Measurements from ENCODE around the gene RIMS3.
"Not testable (repeated sequence)": the region's sequence is repeated elsewhere in the genome, so short reads cannot be mapped to it uniquely, and the experiment has no call there.

Gene RIMS3

DNA sequence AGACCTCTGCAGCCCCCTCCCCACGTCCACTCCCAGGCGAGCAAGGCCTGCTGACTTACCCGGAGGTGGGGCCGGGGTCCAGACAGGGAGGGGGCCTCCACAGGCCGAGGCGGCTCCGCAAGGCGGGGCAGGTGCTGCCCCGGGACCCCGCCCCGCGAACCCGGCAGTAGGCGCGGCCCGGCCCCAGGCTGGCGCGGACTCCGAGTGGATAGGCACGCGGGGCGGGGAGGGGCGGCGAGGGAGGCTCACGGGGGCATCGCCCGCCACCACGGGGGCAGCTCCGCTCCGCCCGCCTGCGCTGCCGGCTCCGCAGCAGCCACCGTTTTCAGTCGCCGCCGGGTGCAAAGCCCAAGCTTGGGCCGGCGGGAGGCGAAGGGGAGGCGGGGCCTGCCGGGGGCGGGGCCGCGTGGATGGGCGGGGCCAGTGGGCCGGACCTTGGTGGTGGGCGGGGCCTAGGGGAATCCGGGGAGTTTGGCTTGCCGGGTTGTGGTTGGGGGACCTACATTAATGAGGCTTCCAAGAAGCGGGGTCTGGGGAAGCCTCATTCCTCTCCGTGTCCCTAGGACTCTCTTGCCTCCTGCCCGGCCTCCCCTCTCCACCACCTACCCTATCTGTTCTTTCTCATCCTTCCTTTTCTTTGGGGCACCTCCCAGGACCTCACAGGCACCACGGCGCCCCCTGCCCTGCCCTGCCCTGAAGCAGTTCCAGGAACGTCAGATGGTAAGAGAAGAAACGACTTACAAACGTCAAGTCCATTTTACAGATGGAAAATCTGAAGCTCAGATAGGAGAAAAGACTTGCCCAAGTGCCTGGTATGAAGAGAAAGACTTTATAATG is at the start of gene RIMS3:
Gene RIMS3, minus strand, starts transcription at position 348 of the 837 bp plus-strand sequence. CDS start 23,757 bp downstream, outside the sequence.
- DNase-seq (ENCODE audit: low spot score), result peak; percentile 81

DNA sequence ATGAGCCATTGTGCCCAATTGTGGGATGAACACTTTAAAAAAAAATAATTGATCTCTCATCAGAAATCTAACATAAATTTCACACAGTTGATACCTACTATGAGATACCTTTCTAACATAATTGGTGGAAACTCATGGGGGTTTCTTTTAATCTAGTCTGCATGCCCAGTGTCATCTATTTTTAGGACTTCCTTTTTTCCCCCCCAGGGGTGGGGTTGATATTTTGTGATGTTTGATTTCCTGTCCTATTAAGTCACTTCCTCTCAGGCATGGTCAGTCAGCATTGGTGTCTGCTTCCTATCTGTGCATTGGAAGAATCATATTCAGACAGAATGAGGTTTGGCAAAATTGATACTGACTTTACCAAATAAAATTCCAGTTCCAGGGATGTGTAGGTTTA is 47.5 kb upstream of the RIMS3 start:
- DNase-seq (ENCODE audit: low spot score), result peak; percentile 31

DNA sequence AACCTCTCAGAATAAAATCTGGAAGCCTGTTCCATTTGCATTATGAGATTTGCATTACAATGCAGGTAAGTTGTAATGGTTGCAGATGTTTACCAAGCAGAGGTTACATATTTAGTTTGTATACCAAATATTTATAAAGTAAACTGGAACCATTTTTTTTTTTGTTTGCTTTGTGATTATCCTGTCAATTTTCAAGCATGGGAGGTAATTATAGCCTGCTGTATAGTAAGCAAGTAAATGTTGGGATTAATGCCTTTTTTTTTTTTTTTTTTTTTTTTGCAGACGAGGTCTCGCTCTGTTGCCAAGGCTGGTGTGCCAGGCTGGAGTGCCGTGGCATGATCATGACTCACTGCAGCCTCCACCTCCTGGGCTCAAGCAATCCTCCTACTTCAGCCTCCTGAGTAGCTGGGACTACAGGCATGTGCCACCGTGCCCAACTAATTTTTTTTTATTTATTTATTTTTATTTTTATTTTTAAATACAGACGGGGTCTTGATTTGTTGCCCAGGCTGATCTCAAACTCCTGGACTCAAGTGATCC is 47.0 kb upstream of the RIMS3 start:
- DNase-seq (ENCODE audit: low spot score), result no peak

DNA sequence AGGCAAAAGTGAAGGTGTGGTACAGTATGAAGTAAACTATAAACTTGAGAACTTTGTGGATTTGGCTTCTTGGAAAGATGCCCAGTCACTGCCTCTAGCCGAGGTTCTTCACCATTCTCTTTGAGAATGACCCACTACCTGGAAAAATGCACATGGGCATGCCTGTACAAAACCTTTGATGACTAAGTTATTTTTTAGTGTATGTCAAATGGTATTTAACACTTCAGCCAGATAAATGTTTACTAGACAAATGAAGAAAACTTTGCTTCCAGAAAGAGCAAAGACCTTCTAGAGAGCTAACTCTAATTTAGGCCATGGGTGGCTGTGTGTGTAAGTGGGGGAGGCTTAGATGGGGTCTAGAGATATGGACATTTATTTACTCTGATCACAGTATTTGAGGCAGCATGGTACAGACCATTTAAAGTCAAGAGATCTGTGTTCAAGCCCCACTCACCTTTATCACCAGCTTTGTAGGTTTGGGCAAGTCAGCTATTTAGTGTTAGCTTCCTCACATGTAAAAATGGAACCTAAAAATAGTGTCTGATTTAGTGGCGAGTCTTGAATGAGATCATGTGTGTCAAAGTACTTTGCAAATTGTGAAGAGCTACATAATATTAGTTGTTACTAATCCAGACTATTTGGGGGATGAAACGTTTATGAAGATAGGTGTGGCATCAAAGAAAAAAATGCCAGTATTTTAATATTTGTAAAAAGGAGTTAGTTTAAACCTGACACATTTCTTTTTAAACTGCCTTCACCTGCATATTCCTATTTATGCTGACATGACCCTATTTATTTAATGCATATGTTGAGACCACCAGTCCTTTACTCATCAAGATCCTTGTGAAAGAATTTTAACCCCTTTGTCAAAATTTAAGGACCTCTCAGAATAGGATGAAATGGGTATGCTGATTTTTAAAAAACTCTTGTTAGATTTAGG is 46.3 kb upstream of the RIMS3 start:
- DNase-seq (ENCODE audit: low spot score), result no peak

DNA sequence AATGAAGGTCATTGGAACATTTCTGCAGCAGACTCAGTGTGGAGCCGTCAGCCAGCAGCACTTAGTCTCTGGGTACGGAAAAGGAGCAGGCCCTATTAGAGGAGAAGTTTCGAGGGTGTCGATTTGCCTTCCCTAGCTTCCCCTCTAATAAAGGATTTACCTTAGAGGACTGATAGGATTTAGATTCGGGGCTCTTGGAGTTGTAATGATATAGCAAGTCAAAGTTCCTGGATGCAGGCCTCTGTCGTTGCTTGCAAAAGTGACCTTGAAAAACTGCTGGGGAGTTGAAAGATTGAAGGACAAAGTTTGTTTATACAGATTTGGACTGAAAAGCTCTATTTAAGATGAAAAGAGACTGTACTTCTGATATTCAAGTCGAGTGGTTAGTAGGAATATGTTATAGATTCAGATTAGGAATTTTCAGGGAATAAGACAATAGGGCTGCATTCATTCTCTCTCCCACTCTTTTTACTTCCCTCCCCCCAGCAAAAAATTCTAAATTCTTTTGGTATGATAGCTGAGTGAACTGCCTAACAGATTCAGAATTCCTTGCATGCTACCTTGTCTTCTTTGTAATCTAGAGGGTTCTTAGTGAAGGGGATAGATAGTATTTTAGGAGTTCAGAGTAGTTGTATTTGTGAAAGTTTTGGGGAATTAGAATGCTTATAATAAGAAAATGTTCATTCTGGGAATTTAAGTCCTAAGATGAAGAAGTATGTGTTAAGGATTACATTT is 45.3 kb upstream of the RIMS3 start:
- DNase-seq (ENCODE audit: low spot score), result no peak

DNA sequence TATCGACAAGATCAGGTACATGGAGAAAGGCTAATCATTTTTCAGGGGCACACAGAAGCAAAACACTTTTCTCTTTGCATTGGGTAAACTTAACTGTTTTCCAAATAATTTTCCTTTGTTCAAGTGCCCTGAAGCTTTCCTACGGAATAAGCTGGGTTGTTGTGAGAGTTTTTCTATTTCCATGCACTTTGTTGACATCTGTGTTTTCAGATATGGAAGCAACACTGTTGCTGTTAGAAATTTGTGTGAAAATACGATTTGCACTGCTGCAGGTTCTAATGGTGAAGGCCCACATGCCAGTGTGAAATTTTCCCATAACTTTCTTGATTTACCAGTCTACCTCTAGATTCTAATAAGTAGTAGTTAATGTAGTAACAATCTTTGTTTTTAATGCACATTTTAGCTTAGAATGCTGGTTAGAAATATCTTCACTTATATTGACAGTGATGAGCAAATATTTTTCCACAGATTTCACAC is 44.4 kb upstream of the RIMS3 start:
- DNase-seq (ENCODE audit: low spot score), result no peak

DNA sequence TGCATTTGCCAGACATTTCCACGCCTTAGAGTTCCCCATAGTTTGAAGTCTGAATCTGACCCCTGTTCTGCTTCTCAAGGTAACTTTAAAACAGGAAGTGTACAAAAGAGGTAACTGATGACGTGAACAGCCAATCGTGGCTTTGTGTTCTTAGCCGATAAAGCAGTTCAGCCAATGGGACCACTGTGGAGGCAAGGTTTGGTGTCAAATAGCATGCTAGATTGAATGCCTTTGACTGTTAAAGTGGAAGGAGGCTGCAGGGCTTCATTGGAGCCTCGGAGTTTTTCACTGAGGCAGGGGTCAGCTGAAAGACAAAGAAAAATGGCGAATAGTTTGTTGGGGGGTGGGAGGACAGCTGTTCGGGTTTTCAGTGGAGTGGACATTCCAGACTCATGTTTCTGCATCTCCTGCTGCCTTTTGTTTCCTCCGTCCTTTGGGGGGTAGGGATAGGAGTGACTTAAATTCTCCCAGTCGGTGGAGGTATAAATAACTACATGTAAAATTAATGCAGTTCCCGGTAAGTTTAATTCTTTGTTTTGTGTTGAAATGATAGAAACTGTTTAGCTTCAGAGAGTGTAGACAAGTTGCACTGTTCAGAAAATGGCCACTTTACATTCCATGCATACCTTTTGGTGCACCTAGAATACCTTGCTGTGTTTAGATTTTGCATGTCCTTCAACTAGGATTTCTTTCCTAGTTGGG is 43.8 kb upstream of the RIMS3 start:
- DNase-seq (ENCODE audit: low spot score), result peak; percentile 74

DNA sequence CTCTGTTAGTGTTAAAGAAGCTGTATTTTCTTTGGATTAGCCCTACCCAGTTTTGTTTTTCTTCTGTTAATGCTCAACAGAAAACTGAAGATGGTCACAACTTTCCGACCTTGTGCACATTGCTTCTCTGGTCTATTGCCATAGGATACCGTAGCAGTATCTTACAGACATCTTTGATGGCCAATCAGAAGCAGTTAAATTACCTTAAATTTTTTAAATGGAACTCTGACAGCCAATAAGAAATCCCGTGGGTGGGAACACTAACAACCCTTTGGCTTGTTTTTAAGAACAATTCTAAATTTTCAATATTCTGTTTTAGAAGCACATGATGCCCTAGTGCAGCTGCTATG is 43.2 kb upstream of the RIMS3 start:
- DNase-seq (ENCODE audit: low spot score), result peak; percentile 22

DNA sequence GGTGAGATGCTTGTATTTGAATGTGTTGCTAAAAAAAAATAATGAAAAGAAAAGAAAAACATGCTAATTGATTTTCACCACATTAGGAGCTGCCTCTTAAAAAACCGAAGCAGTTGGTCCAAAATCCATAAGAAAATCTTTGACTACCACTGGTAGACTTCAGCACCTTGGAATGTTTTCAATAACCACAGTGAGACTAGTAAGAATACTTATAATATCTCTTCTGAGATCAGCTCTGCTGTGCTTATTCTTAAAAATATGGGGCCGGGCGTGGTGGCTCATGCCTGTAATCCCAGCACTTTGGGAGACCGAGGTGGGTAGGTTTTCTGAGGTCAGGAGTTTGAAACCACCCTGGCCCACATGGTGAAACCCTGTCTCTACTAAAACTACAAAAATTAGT is 41.1 kb upstream of the RIMS3 start:
- DNase-seq (ENCODE audit: low spot score), result no peak

DNA sequence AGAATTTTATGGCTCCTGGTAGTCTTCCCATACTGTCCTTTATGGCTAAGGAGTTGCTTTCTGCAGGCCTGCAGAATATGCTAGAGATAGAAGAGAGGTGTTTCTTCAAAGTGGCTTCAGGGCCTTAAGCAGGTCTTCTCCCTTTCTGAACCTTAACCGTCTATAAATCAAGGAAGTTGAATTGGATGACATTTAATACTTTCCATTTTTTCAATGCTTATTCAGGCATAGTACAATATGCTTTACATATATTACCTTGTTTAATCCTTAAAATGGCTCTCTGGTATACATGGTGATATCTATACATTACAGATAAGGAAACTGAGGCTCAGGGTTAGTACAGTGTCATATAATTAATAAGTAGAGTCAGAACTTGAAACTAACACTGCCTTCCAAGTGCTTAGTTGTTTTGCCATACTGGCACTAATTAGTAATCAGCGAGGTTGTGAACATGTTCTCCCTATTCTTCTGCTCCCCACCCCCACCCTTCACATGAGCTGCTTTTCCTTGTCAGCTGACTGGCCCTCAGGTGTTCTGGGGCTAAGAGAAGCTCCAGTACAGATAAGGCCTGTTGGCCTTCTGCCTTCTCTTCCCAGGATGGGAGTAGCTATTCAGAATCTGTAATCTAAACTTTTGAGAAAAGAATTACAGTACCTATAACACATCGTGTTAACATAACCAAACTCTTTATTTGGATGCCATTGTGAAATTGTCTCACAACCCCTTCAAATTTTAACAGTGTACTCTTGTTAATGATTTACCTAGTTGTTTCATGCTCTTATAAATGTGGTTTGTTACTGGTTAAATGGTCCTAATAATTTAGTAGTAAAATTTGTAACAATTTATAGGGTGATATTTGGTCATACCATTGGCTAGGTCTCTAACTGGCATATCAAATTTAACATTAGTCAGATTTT is 39.6 kb upstream of the RIMS3 start:
- DNase-seq (ENCODE audit: low spot score), result no peak

DNA sequence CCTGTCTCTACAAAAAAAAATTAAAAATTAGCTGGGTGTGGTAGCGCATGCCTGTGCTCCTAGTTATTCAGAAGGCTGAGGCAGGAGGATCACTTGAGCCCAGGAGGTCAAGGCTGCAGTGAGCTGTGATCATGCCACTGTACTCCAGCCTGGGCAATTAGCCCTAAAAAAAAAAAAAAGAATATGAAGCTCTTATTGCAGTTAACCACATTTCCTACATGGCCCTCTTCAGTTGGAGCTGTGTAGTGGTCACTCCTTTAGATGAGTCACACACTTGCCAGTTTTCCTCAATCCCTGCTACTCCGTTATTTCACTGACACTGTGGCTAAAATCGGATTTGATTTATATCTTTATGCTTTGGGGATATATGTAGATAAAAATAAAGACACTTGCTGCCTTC is 37.8 kb upstream of the RIMS3 start:
- DNase-seq (ENCODE audit: low spot score), result no peak

DNA sequence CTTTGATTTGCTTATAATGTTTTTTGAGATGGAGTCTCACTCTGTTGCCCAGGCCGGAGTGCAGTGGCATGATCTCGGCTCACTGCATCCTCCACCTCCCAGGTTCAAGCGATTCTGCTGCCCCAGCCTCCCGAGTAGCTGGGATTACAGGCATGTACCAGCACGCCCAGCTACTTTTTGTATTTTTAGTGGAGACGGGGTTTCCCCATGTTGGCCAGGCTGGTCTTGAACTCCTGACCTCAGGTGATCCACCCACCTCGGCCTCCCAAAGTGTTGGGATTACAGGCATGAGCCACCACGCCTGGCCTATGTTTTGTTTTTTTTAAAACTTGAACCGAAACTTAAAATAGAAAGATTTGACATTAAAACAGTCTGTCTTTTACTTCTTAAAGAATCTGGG is 37.3 kb upstream of the RIMS3 start:
- DNase-seq (ENCODE audit: low spot score), result not testable (repeated sequence)

DNA sequence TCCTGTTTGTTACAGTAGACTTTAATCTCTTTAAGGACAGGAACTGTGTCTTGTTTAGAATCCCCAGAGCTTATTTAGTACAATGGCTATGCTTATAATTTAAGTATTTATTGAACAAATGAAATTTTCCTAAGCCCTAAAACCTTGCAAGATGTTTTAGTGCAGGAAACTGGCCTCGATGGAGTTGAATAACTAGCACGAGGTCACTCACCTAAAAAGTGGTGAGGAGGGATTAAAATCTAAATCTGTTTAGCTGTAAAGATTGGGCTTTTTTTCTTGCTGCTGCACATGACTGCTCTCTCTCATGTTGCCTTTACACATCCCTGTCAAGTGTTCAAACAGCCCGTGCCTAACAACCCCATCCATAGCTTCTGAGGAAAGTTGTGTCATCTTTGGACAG is 36.2 kb upstream of the RIMS3 start:
- DNase-seq (ENCODE audit: low spot score), result no peak

DNA sequence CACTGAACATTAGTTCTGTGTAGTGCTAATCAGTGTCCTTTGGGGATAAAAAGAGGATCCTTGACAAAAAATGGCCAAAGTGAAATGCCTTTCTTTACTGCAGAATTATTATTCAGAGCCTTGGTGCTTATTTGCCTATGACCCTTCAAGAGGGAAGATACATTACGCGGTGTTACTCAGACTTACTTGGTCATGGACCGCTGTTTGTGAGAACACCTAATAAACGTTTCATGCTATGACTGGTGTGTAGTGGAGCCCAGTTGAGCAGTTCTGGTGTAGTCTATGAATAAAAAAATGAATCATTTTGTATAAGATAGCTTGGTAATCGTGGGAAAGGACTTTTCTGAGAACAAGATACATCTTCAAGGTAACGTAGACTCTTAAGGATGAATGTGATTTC is 34.3 kb upstream of the RIMS3 start:
- peak; percentile 57 for DNase-seq (ENCODE audit: low spot score)

DNA sequence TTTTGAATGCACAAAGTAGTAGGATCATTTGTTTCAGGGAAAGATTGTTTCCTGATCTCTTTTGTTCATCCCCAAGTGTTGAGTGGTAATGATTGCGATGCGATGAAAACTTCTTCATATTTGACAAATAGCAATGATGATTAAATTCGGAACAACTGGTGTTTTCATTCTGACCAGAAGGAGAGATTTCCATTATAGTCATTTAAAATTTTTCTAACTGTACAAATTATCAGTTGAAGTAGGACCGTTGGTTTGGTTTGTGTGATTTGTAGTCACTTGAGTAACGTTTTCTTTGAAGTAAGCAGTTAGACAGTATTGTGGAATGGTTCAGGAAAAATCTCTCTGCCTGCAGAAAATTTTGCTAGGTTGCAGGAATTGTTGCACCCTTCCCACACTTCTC is 32.0 kb upstream of the RIMS3 start:
- DNase-seq (ENCODE audit: low spot score), result peak; percentile 28

DNA sequence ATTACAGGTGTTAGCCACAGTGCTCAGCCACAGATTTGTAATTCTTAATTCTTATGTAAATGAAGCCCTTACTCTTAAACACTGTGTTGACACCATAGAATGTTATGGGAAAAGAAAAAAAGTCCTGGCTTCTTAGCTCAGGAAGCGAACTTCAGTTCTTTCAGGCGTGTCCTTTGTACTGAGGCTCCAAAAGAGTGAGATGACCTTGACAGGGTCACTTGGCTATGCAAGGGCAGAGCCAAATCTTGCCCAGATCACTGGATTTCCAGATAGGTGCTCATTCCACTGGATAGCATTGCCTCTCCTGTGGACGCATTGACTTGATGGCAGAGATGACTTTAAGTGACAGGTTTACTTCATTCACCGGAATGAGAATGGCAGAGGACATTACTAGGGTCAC is 30.8 kb upstream of the RIMS3 start:
- DNase-seq (ENCODE audit: low spot score), result no peak

DNA sequence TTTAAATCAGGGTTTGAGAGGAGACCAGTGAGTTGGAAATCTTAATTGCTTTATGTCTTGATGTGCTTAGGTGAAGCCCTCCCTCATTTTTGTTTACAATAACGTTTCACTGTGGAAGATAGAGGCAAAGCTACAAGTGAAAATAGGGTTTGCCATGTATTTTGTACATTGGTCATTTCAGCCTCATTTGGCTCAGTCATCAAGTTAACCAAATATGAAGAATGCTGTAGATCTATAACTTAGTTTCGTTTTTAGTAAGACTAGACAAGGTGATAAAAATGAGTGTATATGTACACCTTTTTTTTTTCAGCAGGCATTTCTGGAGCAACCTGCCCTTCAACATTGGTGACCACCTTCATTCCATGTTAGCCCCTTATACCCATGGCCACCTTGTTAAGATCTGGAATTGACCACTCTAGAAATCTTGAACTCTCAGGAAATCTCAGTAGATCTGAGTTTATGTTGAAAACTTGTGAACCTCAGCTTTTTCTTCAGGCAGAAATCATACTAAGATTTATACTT is 28.9 kb upstream of the RIMS3 start:
- peak; percentile 68 for DNase-seq (ENCODE audit: low spot score)

DNA sequence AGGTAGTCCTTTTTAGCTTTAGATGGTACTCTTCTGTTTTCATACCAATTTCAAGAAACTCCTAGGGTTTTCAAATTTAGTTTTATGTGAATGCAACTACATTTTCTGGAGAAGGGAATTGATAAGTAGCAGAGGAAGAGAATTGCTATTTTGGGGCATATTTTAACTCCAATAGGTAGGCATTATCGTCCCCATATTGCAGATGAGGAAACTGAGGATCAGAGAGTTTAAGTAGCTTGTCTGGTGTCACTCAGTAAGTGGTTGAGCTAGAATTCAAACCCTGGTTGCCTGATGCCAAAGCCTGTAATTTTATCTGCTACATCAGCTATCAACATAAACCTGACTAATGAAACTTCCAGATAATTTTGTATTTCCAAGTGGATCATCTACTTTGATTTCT is 27.9 kb upstream of the RIMS3 start:
- DNase-seq (ENCODE audit: low spot score), result no peak

DNA sequence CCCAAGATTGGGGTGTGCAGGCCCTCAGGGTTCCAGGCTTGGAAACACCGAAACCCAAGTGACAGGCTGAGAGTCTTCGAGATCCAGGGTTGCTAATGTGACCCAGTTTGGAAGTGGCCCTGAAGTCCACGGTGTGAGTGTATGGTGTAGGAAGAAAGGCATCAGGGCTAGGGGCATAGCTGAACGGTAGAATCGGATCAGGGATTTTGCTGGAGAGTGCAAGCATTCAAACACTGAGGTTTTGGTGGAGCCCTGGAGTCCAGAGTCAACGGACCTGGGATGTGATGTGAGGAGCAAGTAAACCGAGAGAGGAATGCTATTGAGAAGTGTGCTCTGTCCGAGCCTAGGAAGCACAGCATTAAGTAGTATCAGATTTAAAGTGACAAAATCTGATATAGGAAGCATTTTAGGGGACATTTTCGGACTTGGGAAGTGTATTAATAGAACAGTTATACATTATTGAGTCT is 27.0 kb upstream of the RIMS3 start:
- DNase-seq (ENCODE audit: low spot score), result no peak
